T-cell (primary cell): ENCODE measurements around the gene NEK2. TPM values are rescaled to one million over a fixed set of nuclear protein-coding genes. Genes with fewer than 3 reads are reported as not detected.
"Not testable (repeated sequence)": the region's sequence is repeated elsewhere in the genome, so short reads cannot be mapped to it uniquely, and the experiment has no call there.

Experiments used
- ATAC-seq, 4 experiments: fragments of 200-7000 bp in 3 of 4; fragments of 150-1000 bp in 1 of 4; cut with Tn5 transposase; replicated peaks in 1 of 4; 1 replicate in 3 of 4; 2 replicates in 1 of 4; pipeline ENCODE4 v1.10.0; 2021; ENCODE audit warnings: moderate library complexity in 3 of 4, mild to moderate bottlenecking in 2 of 4, moderate number of reproducible peaks in 1 of 4
- CTCF ChIA-PET, 2 donors: fragments of 300-600 bp; sonication (Branson Sonifier 250); formaldehyde crosslinking; loops; one replicate each; lab custom pipeline; 2022; ENCODE audit warnings: antibody characterized with exemption in 2 of 2; lab: Charles Lee
- POLR2A ChIA-PET, 2 donors: fragments of 300-600 bp; sonication (Branson Sonifier 250); formaldehyde crosslinking; loops; one replicate each; lab custom pipeline; 2022; ENCODE audit warnings: antibody characterized with exemption in 2 of 2; lab: Charles Lee
- DNase-seq, 35 experiments: peaks; one replicate each; pipeline versions ENCODE4 v3.0.0 to v3.0.0-alpha.2; 2013 to 2023
- H3K27ac ChIP-seq: one replicate; pipeline ENCODE4 v1.5.1; 2013; ENCODE audit warnings: low read length
- H3K27me3 ChIP-seq, 2 experiments: replicated peaks in 1 of 2; 1 replicate in 1 of 2; 2 replicates in 1 of 2; pipeline versions ENCODE4 v1.6.1 to v1.7.0; 2013; ENCODE audit warnings: low read length in 1 of 2, mixed read lengths in 1 of 2; ENCODE audit not compliant: control insufficient read depth in 2 of 2, insufficient read depth in 2 of 2; ENCODE audit errors: extremely low read depth in 1 of 2
- H3K36me3 ChIP-seq, 2 donors: 1 replicate in 1 of 2; 2 replicates in 1 of 2; pipeline versions ENCODE4 v1.6.1 to v1.7.0; 2013; ENCODE audit warnings: low read length in 1 of 2; ENCODE audit not compliant: control insufficient read depth in 2 of 2, insufficient read depth in 1 of 2; ENCODE audit errors: extremely low read depth in 1 of 2
- H3K4me1 ChIP-seq, 2 experiments: 1 replicate in 1 of 2; 2 replicates in 1 of 2; pipeline versions ENCODE4 v1.6.1 to v1.7.0; 2013; ENCODE audit warnings: low read length in 2 of 2, mixed read lengths in 1 of 2; ENCODE audit not compliant: insufficient read depth in 2 of 2, control insufficient read depth in 1 of 2; ENCODE audit errors: extremely low read depth in 1 of 2
- H3K4me3 ChIP-seq, 2 donors: 1 replicate in 1 of 2; 2 replicates in 1 of 2; pipeline versions ENCODE4 v1.5.1 to v1.7.0; 2013; ENCODE audit warnings: mild to moderate bottlenecking in 2 of 2, low read length in 1 of 2, moderate library complexity in 1 of 2; ENCODE audit not compliant: control insufficient read depth in 1 of 2; ENCODE audit errors: extremely low read depth in 1 of 2
- H3K9me3 ChIP-seq: 2 replicates; pipeline ENCODE4 v1.7.0; 2013
- H3K27ac Mint-ChIP-seq, 2 donors: one replicate each; pipeline ENCODE4 v1.8.0; 2020 to 2021; ENCODE audit warnings: mild to moderate bottlenecking in 2 of 2, mixed read lengths in 2 of 2
- H3K27me3 Mint-ChIP-seq, 2 donors: one replicate each; pipeline ENCODE4 v1.8.0; 2021 to 2022; ENCODE audit warnings: mixed read lengths in 2 of 2
- H3K36me3 Mint-ChIP-seq: one replicate; pipeline ENCODE4 v1.8.0; 2021; ENCODE audit warnings: mixed read lengths
- H3K4me1 Mint-ChIP-seq, 3 donors: one replicate each; pipeline ENCODE4 v1.8.0; 2020 to 2022; ENCODE audit warnings: mixed read lengths in 3 of 3, mild to moderate bottlenecking in 1 of 3
- H3K4me3 Mint-ChIP-seq, 3 donors: one replicate each; pipeline ENCODE4 v1.8.0; 2020 to 2022; ENCODE audit warnings: mild to moderate bottlenecking in 3 of 3, mixed read lengths in 3 of 3, moderate library complexity in 3 of 3
- H3K9me3 Mint-ChIP-seq, 3 donors: one replicate each; pipeline ENCODE4 v1.8.0; 2020 to 2022; ENCODE audit warnings: mixed read lengths in 3 of 3
- WGBS: methylation state at CpG from one replicate; pipeline ENCODE4 v1.1.5; 2013; ENCODE audit warnings: missing lambda C conversion rate; ENCODE audit not compliant: insufficient coverage; 5-methylcytosine and 5-hydroxymethylcytosine counted together
- total RNA-seq, 35 experiments: library from RNA in 6 of 35; stranded (reverse) in 6 of 35; fragments of 120-200 nt in 1 of 35; gene quantifications; one replicate each; pipeline versions ENCODE4 v1.2.1 to v1.2.4 and lab custom pipeline; 2013 to 2026

Gene NEK2
- total RNA-seq, 5 donors from 2014 or later (not counting 1 experiment from before 2014, with no cell fraction given): 0.16 to 0.63 (median 0.37) TPM

DNA sequence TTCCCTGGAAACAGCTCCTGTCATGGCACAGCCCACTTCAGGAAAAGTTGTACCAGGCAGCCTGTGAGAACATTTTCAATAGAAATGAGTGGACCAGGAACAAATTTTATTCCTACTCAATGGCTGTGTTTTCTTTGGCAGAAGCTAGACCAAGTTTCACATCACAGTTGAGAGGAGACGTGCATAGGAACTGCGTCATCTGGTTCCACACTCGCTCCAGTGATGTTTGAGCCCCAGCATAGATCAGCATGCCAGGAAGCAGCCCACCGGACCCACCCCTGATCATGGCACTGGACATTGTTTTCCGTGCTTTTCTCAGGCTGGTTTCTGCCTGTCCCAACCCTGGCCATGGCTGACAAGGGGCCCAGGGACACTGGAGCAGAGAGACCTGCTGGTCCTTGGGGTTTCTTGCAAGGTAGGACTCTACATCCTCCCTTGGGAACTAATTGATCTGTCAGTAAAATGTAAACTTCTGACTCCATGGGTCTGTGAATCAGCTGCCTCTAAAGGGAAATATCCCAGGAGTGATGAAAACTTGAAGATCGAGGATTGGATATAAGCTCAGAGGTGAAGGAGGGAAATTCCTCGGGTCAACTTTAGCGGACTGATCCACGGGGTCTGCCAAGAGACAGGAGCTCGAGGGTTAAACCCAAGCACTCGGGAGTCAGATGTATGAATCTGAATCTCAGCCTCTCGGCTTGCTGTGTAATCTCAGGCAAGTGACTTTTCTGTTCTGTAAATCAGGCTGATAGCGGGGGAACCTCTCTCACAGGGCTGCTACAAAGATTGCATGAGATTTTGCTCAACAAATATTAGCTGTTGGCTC lies 35.7 kb downstream of the NEK2 start:
- H3K4me1 Mint-ChIP-seq: peaks cover 10 to 13% (median 11%) of the 10 kb centered on the region in 3 donors
- 63% methylated on average over 13 of the region's 13 CpGs for WGBS
- no peaks in the 10 kb centered on the region for H3K36me3 ChIP-seq
- H3K9me3 Mint-ChIP-seq: no peaks in the 10 kb centered on the region
- no peaks in the 10 kb centered on the region for H3K9me3 ChIP-seq
- DNase-seq (no peak), ATAC-seq (no peak)
- ChIA-PET CTCF (interaction anchor here in 1 of 2 donors (0.5 kb wide), 1 partner anchor 66 kb away, joined by 5 read pairs; no protein-coding TSS in a partner anchor), POLR2A (no interaction called here)
- H3K27ac Mint-ChIP-seq: no peak overlapping the region
- H3K36me3 Mint-ChIP-seq: no peaks in the 10 kb centered on the region
- no peaks in the 10 kb centered on the region for H3K27me3 ChIP-seq
- no peak overlapping the region for H3K4me3 ChIP-seq
- H3K27me3 Mint-ChIP-seq: no peaks in the 10 kb centered on the region
- H3K27ac ChIP-seq: no peak overlapping the region
- H3K4me3 Mint-ChIP-seq: no peak overlapping the region
- peaks cover 4 to 11% of the 10 kb centered on the region in 2 experiments for H3K4me1 ChIP-seq

DNA sequence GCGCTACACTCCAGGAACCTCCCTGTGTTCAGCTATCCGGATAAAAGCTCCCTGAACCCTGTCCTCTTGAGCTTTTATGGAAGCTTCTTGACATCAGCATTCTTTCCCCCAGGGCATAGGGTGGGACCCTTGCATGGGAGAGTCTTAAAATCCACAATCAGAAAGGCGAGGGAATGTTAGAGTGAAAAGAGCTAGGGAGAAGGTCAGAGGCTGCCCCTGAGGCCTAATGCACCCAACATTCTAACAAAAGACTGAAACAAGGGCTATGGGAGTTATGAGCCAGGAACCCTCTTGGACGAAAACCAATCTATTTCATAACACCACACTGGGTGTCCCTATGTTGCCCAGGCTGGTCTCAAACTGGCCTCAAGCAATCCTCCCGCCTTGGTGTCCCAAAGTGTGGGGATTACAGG lies 36.7 kb downstream of the NEK2 start:
- ATAC-seq (no peak), DNase-seq (no peak)
- no peaks in the 10 kb centered on the region for H3K36me3 Mint-ChIP-seq
- CTCF ChIA-PET: no interaction called here
- POLR2A ChIA-PET: no interaction called here
- Histone ChIP-seq H3K4me1 (peaks cover 4 to 6% of the 10 kb centered on the region in 2 experiments), H3K27ac (no peak overlapping the region), H3K4me3 (no peak overlapping the region), H3K9me3 (no peaks in the 10 kb centered on the region), H3K27me3 (no peaks in the 10 kb centered on the region), H3K36me3 (no peaks in the 10 kb centered on the region)
- H3K27me3 Mint-ChIP-seq: no peaks in the 10 kb centered on the region
- H3K4me3 Mint-ChIP-seq: no peak overlapping the region
- WGBS: 100% methylated on average over 1 of the region's 5 CpGs
- peaks cover 6 to 10% (median 7%) of the 10 kb centered on the region in 3 donors for H3K4me1 Mint-ChIP-seq
- no peak overlapping the region for H3K27ac Mint-ChIP-seq
- H3K9me3 Mint-ChIP-seq: no peaks in the 10 kb centered on the region

DNA sequence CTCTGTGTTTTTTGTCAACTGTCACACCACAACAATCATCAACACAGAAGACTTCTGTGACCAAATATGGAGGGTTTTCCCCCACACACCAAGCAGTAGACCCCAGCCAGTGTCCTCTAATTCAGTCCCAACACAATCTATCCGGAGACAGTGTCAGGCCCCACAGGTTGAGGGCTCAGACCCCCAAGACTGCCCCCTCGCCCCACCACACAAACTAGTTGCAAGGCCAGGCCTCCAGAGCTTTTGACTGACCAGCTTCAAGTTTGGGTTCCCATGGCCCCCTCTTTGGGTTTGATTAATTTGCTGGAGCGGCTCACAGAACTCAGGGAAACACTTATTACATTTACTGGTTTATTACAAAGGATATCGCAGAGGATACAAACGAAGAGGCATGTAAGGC lies 37.2 kb downstream of the NEK2 start:
- Mint-ChIP-seq H3K9me3 (no peaks in the 10 kb centered on the region), H3K27ac (no peak overlapping the region), H3K27me3 (no peaks in the 10 kb centered on the region), H3K36me3 (no peaks in the 10 kb centered on the region), H3K4me1 (peaks cover 2 to 6% (median 3%) of the 10 kb centered on the region in 3 donors), H3K4me3 (no peak overlapping the region)
- ChIA-PET CTCF (no interaction called here), POLR2A (interaction anchor here in 1 of 2 donors (0.7 kb wide), 1 partner anchor 486 kb away, joined by 4 read pairs; no protein-coding TSS in a partner anchor)
- Histone ChIP-seq H3K9me3 (no peaks in the 10 kb centered on the region), H3K27ac (no peak overlapping the region), H3K4me3 (no peak overlapping the region), H3K27me3 (no peaks in the 10 kb centered on the region), H3K4me1 (peaks cover 0 to 2% of the 10 kb centered on the region in 2 experiments), H3K36me3 (no peaks in the 10 kb centered on the region)
- DNase-seq: no peak
- ATAC-seq: no peak
- WGBS: 94% methylated on average over 3 of the region's 5 CpGs

DNA sequence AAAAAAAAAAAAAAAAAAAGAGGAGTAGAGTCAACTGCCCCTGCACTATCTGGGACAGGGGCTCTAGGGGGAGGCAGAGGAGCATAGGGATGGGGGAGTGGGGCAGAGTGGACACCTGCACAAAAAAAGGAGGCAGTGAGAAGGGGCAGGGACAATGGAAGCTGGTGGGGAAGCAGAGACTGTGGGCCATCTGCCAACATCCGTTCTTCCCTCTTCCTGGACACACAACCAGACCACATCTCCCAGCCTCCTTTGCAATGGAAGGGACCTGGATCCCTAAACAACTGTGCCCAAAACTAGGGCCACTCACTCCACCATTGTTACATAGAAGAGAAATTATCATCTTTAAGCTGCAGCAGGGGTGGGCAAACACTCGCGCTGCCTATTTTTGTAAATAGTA lies 38.4 kb downstream of the NEK2 start:
- Histone ChIP-seq H3K4me3 (no peak overlapping the region), H3K4me1 (peaks cover 0 to 6% of the 10 kb centered on the region in 2 experiments), H3K9me3 (no peaks in the 10 kb centered on the region), H3K27me3 (peaks cover 0 to 7% of the 10 kb centered on the region in 2 experiments), H3K36me3 (no peaks in the 10 kb centered on the region), H3K27ac (no peak overlapping the region)
- no peak overlapping the region for H3K27ac Mint-ChIP-seq
- ATAC-seq (no peak), DNase-seq (no peak)
- H3K36me3 Mint-ChIP-seq: no peaks in the 10 kb centered on the region
- H3K4me3 Mint-ChIP-seq: no peak overlapping the region
- no peaks in the 10 kb centered on the region for H3K4me1 Mint-ChIP-seq
- no peaks in the 10 kb centered on the region for H3K9me3 Mint-ChIP-seq
- ChIA-PET POLR2A (no interaction called here), CTCF (interaction anchor here in 1 of 2 donors (0.6 kb wide), 1 partner anchor 1602 kb away, joined by 4 read pairs; no protein-coding TSS in a partner anchor)
- WGBS: no CpG with 5 or more reads among the region's 3 CpGs
- no peaks in the 10 kb centered on the region for H3K27me3 Mint-ChIP-seq

DNA sequence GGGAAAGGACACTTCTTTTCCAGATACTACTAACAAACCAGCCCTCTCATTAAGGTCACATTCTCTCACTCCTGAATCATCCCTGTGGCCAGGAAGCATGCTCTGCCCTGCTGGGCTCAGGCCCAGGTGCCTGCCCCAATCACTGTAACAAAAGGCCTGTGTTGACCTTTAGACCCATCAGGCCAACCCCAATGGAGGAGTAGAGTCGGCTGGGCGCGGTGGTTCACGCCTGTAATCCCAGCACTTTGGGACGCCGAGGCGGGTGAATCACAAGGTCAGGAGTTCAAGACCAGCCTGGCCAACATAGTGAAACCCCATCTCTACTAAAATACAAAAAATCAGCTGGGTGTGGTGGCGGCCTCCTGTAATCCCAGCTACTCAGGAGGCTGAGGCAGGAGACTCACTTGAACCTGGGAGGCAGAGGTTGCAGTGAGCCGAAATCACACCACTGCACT lies 38.8 kb downstream of the NEK2 start:
- H3K4me1 Mint-ChIP-seq, H3K4me1 ChIP-seq, H3K27ac Mint-ChIP-seq, H3K4me3 ChIP-seq, POLR2A ChIA-PET, H3K27me3 ChIP-seq, H3K27ac ChIP-seq, DNase-seq, CTCF ChIA-PET, ATAC-seq, H3K4me3 Mint-ChIP-seq, H3K9me3 ChIP-seq, H3K36me3 Mint-ChIP-seq, H3K27me3 Mint-ChIP-seq, H3K36me3 ChIP-seq, H3K9me3 Mint-ChIP-seq: not testable (repeated sequence)
- WGBS: no CpG with 5 or more reads among the region's 9 CpGs

DNA sequence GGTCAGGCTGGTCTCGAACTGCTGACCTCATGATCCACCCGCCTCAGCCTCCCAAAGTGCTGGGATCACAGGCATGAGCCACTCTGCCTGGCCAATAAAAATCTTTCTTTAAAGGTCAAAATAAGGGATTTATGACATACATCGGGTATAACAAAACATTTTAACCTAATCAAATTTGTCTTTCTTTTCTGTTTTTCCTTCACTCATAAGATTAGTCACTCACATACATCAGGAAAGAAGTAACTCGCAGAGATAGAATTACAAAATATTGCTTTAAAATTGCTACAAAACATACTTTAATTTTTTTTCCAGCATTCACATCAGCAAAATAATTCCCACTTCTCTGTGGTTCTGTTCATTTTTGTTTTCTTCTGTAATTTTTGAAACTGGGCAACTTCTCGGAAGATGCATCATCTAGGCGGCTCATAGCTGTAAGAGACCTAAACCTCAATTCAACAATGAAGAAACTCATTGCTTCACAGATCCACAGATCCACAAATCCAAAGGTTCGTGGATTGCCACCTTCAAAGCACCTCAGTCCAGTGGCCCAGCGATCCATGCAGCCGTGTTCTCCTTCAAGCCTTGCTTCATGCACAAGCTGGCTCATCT lies 39.7 kb downstream of the NEK2 start:
- H3K4me3 Mint-ChIP-seq: no peak overlapping the region
- no peaks in the 10 kb centered on the region for H3K36me3 ChIP-seq
- ATAC-seq (no peak), DNase-seq (no peak)
- H3K4me1 ChIP-seq: peaks cover 0 to 6% of the 10 kb centered on the region in 2 experiments
- peaks cover 0 to 13% of the 10 kb centered on the region in 2 experiments for H3K27me3 ChIP-seq
- H3K27ac ChIP-seq: no peak overlapping the region
- 86% methylated on average over 7 of the region's 9 CpGs for WGBS
- H3K27ac Mint-ChIP-seq: no peak overlapping the region
- no peaks in the 10 kb centered on the region for H3K36me3 Mint-ChIP-seq
- H3K9me3 ChIP-seq: no peaks in the 10 kb centered on the region
- no peaks in the 10 kb centered on the region for H3K27me3 Mint-ChIP-seq
- ChIA-PET CTCF (no interaction called here), POLR2A (no interaction called here)
- H3K9me3 Mint-ChIP-seq: no peaks in the 10 kb centered on the region
- H3K4me3 ChIP-seq: no peak overlapping the region
- no peaks in the 10 kb centered on the region for H3K4me1 Mint-ChIP-seq
